TTC549 (cell line): ENCODE results near the gene RBM23.
"Not testable (repeated sequence)": the region's sequence is repeated elsewhere in the genome, so short reads cannot be mapped to it uniquely, and the experiment has no call there.

Source experiments
- FAIRE-seq: peaks from 2 replicates; lab custom pipeline; 2012; peaks lifted over from hg19 to GRCh38; lab: Jason Lieb, UNC

The RBM23 gene

DNA sequence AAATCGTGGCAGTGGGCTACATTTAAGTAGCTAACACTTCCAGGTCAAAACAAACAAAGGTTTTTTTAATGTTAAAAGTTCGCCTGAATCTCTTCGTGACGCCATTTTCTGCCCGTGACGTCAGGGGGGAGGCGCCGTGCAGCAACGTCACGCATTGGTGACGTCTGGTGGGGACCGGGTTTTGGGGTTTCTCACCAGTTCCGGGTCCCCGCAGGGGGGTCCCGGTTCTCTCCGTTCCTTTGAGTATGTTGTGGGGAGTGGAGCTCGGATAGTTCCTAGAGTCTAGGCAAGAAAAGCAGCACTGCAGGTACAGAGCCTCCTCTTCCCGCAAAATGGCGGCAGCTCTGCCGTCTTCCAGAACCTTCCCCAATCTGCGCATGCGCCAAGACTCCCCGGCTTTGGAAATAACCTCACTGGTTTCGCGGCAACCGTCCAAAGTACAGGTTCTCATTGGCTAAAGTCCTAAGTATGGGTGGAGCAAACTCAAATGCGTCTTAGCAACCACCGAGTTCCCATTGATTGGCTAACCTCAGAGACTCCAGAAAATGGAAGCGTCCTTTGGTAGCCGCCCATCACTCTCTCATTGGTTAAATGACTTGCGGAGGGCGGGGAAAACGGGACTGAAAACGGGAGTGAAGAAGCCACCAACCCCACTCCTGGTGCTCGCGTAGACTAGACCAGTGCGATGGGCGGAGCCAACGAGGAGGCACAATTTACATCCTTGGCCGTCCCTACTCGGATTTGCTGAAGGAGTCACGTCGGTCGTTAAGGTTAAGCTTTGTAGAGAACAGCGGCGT is at the start of gene RBM23:
RBM23 (minus strand) TSS at position 346 of the 797 bp plus-strand sequence.
- FAIRE-seq, result peak; percentile 93

DNA sequence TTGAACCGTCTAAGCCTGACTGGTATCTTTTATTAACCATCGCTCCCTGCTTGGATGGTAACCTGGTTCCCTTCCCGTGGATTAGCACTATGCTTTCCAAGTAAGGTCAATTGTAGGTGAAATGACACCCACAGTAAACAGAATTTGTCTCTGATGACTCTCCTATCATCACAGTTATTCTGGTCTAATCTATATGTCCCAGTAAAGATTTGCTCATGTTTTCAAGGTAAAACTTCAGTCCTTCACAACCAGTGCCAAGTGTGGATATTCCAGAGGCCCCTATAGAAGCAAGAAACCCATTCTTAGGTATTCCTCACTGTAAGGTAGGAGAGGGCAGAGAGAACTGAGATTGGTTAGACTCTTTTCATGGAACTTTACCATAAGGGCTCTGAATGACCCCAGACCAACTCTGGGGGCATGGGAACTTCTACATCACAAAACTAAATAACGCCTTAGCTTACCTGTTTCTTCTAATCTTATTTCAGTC is 47.9 kb upstream of the RBM23 start:
- FAIRE-seq, result no peak

DNA sequence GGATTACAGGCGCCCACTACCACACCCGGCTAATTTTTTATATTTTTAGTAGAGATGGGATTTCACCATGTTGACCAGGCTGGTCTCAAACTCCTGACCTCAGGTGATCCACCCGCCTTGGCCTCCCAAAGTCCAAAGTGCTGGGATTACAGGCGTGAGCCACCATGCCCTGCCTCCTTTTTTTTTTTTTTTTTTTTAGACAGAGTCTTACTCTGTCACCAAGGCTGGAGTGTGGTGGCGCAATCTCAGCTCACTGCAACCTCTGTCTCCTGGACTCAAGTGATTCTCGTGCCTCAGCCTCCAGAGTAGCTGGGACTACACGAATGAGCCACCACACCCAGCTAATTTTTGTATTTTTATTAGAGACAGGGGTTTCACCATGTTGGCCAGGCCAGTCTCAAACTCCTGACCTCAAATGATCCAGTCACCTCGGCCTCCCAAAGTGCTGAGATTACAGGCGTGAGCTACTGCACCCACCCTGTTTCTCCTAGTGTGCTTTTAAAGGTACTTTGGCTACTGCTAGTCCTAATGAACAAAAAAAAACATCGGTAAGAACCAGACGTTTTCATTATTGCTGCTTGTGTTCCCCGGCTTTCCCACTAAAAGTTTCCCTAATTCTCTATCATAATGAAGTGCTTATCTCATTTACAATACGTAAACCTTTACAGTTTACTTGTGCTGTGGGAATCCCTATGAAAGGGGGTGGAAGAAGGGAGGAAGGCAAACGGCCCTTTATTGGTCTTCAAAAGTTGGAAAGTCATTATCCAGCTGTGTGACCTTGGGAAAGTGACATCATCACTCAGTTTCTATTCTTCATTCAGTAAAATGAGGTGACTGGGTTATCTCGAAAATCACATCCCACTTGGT is 47.2 kb upstream of the RBM23 start:
- not testable (repeated sequence) for FAIRE-seq

DNA sequence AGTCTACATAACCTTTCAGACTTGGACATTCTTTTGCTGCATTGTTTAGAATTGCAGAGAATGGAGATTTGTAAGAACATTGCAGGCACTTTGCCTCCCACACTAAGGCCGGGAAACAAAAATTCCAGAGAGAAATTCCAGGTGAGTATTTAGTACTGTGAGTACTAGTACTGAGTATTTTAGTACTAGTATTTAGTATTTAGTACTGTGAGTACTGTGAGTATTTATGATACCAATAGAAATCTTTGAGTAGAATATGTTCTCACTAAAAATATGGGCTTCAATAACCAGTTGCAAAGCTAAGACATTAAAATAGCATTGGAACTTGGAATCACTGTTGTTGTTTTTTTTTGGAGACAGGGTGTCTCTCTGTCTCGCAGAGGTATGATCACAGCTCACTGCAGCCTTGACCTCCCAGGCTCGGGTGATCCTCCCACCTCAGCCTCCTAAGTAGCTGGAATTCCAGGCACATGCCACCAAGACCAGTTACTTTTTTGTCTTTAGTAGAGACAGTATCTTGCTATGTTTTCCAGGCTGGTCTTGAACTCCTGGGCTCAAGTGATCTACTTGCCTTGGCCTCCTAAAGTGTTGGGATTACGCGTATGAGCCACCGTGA is 43.2 kb upstream of the RBM23 start:
- no peak for FAIRE-seq

DNA sequence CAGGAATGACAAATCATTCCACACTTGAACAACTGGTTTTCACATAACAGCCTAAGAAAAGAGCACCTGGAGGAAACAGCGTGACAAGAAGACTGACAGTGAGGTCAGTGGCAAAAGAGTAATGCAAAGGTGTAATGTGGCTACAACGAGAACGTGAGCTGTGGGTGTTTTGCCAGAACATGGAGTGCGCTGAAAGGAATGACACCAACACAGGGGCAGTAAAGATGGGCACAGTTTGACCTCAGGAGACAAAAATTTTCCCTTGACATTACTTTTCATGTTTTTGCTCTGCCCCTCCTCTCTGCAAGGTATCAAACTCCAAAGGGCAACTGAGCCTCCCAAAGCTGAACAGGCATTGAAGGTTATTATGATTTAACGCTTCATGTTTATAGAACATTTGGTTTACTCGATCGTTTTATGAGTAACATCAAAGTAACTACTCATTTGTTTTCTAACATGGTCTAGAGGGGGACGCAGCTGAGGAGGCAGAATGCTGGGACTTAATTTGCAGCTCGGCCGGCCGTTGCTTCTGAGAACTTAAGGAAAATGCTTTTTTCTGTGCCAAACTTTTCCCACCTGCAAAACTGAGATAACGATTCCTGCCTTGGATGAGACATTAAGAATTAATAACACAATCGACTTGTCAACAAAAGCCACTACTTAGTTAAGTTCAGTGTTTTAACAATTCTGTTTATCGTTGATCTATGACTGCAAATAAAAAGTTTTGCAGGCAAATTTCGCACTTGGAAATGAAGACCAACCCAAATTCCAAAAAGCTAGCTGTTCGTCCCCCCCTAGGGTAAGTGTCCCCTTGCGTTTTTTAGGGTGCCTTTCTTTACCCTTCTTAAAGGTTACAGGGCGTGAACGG is 37.0 kb upstream of the RBM23 start:
- no peak for FAIRE-seq

DNA sequence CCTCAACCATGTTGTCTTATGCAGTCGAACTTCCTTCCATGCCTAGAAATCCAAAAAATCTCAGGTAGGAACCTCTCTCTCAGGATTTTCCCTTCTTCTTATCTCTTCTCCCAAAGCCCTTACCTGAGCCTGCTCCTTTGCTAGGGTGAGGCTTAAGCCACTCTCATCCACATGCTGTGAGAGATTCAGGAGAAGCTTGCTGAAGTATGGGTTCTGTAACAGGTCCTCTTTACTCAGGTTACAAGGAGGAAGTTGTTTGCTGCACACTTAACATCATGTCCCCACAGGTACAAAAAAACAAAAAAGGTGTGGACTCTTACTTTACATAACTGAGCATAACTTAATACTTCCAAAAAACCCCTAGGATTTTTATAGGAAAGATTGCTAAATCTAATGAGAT is 33.5 kb upstream of the RBM23 start:
- FAIRE-seq, result no peak

DNA sequence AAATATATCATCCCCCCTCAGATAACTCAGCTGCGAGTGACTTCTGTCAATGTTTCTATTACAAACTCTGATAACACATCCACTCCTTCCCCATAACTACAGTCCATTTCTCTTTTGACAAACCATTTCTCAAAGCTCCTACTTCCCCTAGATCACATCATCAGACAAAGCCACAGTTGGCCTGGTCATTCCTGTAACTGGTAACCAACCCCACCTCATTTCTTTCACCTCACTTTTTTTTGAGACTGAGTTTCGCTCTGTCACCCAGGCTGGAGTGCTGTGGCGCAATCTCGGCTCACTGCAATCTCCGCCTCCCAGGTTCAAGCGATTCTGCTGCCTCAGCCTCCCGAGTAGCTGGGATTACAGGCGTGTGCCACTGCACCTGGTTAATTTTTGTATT is 32.8 kb upstream of the RBM23 start:
- FAIRE-seq, result not testable (repeated sequence)

DNA sequence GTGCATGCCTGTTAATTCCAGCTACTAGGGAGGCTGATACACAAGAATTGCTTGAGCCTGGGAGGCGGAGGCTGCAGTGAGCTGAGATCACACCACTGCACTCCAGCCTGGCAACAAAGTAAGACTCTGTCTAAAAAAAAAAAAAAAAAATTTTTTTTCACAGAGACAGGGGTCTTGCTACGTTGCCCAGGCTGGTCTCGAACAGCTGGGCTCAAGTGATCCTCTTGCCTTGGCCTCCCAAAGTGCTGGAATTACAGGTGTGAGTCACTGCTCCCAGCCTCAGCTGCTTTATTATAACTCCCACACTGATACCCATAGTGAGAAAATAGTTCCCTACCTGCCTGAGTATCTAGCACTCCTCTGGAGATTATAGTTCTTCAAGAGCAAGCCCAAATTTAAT is 26.7 kb upstream of the RBM23 start:
- no peak for FAIRE-seq

DNA sequence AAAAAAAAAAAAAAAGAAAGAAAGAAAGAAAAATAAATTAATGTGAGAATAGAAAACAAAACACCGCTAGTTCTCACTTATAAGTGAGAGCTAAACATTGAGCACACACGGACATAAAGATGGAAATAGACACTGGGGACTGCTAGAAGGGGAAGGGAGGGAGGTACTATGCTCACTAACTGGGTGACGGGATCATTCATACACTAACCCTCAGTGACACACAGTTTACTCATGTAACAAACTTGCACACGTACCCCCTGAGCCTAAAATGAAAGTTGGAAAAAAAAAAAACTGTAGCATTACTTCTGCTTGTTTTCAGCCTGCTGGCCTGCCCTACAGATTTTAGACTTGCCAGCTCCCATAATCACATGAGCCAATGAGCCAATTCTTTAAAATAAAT is 20.7 kb upstream of the RBM23 start:
- FAIRE-seq, result no peak

DNA sequence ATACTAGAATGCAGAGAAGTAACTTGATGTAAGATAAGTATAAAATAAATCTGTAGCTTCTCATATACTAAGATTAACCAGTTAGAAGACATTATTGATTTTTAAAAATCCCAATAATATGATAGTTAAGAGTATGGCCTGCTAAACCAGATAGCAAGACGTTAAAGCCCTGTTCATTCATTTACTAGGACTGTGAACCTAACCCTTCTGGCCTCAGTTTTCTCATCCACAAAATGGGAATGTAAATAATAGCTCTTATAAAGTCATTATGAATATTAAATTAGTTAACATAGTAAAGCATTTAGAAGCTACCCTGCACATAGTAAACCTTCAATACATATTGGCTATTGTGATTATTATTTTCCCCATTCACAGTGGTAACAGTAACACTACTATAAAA is 16.2 kb upstream of the RBM23 start:
- FAIRE-seq, result no peak

DNA sequence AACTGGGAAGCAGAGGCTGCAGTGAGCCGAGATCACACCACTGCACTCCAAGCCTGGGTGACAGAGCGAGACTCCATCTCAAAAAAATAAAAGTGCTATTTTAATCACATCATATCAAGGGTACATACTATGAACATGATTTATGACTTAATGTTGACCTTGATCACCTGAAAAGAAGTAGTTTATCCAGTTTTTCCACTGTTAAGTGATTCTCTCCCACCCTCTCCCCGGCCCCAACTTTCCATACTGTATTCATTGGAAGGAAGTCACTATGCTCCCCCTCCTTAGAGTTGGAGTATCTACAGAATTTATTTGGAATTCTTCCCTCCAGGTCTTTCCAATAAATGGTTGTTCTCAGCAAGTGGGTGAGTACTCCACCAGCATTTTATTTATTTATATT is 13.2 kb upstream of the RBM23 start:
- FAIRE-seq, result no peak

DNA sequence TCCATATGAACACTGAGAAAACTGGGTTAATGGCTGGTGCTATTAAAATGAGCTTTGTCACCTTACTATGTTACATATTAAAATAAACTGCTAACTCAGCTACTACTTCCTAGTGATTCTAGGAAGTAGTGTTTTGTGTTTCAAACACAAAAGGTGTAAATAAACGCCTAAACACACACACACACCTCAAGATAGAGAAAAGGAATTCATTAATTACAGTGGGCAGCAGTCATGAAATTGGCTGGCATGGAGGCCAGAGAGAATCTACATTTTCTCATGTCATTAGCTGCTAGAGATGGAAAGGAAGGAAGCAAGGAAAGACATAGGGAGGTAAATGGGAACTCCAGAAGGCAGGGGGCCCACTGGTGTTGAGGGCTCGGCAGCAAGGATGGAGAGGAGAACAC is 11.0 kb upstream of the RBM23 start:
- no peak for FAIRE-seq

DNA sequence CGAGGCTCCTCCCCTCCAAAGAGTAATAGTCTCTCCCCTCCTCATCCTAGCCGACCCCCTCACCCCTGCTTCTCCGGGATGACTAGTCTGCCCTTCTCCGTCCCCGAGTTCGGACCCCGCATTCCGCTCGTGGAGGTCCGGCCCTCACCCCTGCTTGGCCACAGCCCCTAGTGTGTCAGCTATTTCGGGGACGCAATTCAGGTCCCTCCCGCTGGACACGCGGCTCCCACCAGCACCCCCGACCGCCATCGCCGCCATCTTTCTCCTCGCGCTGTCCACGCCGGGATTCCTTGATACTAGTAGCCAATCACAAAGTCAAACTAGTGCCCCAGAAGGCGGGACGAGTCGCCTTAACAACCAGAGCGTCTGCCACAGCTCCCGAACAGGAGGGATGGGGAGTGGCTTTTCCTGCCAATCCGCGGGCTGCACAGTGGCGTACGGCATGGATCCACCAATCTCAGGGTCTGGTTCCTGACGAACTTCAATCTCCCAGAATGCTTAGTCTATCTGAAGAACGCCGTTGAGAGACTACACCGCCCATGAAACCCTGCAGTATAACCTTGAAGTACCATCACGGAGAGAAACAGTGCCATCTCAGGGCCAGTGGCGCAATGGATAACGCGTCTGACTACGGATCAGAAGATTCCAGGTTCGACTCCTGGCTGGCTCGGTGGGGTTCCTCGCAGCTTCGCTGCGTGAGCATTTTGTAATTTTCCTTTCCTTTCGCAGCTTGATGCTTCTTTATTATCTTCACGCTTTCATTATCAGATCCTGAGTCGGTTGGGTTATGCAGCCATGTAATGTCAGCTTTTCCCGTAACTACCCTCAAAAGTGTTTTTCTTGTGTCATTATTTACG is 10.4 kb upstream of the RBM23 start, which contains the start of gene PRMT5:
PRMT5 (minus strand) TSS at position 273 of the 857 bp plus-strand sequence; CDS start at position 258, 15 bp downstream.
- FAIRE-seq, result peak; percentile 94

DNA sequence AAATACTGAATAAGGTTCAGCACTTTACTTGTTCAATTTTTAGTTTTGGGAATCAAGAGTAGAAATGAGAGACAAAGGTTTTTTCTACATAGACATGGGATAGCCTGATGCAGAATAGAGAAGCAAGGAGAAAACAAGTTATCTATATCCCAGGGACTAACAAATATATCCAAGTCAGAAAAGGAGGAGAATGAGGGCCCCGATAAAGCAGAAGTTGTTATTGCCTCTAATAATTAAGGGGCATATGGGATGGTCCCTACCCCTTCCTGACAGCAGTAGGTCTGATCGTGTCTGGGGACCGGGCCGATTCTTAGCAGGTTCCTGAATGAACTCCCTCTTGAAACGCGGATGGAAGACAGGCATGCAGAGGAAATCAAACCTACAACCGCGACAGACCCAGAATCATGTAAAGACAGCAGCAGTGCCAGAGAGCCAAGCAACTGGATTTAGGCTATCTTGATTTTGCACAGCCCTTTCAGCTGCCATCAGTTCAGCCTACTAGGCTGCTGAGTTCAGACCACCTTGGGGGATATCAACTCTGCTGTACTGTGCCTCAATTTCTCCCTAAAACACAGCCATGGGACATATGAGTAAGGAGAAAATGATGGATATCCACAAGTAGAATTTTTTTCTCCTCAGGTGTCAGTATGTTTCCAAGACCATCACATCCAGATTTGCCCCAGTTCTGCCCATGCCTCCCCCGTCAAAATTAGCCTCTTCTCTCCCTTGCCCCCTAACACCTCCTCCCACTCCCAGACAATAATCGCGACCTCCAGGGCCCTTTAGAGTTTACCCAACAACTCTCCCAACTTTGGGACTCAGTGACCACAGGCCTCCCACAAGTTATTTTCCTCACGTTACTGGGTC is 9.5 kb upstream of the RBM23 start:
- no peak for FAIRE-seq

DNA sequence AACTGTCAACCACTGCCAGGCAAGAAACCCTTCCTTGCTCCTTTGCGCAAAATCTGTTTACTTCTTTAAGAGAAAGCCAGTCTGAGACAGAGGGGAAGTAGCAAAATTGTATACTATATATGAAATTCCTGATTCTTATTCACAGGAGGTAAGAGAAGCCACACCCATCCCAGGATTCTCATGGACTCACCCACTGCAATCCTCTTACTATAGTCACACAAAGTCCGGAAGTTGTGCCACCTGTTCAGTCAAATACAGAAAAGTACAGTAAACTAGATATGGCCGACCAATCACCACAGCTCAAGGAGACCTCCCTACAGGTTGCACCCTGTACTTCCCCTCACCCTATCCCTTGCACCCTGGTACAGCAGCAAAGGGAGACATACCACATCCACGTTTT is 7.4 kb upstream of the RBM23 start:
- FAIRE-seq, result no peak

DNA sequence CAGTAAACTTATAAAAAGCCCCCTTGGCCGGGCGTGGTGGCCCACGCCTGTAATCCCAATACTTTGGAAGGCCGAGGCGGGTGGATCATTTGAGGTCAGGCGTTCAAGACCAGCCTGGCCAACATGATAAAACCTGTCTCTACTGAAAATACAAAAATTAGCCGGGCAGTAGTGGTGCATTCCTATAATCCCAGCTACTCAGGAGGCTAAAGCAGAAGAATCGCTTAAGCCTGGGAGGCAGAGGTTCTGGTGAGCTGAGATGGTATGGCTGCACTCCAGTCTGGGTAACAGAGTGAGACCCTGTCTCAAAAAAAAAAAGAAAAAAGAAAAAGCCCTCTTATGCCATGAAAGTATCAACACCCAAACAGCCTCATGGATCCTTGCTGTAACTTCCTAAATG is 6.6 kb upstream of the RBM23 start:
- FAIRE-seq, result no peak

DNA sequence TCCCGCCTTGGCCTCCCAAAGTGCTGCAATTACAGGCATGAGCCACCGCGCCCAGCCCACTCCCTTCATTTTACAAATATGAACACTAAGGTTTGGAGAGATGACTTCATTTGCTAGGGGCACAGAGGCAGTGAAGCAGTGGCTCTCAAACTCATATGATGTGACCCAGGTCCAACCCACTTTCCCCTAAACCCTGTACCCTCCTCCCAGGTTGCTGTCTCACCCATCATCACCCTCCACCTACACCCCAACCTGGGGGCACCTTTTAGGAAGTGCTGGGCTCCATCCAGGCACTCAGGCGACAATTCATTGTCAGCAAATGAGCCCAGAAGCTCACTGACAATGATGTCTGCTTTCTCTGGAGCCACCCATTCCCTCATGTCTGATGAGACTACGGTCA is 4.8 kb upstream of the RBM23 start:
- no peak for FAIRE-seq

DNA sequence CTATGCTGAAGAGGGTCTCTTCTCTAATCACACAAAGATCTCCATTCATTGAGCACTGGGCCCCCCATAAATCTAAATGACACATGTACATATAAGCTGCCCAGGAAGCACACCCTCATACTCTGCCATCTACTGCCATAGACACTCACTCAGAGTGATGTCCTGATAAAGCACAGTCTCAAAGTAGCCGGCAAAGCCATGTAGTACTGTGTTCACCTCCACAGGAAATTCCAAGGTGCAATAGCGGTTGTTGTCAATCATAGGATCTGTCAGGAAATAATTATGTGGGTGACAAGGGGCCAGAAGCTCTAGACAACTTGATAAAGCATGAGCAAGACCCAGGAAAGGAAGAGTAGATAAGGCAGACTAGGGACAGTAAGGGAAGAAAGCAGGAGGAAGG is 3.3 kb upstream of the RBM23 start:
- FAIRE-seq, result no peak

DNA sequence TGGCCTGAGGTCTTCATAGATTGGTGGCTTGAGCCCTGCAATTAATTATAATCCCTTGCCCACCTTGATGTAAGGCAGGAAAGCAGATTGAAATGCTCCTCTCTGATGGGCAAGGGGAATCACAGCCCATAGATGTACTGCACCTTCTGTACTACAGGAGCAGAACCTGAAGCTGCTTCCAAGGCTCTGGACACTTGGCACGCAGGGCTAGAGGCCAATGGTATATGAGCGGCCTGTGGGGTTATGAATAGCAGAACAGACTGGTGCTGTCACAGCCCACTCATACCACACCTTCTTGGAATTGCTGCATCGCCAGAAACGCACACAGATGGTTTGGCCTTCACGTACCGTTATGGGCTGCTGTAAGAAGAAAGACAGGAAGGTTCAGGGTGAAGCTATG is 1.7 kb upstream of the RBM23 start:
- no peak for FAIRE-seq

DNA sequence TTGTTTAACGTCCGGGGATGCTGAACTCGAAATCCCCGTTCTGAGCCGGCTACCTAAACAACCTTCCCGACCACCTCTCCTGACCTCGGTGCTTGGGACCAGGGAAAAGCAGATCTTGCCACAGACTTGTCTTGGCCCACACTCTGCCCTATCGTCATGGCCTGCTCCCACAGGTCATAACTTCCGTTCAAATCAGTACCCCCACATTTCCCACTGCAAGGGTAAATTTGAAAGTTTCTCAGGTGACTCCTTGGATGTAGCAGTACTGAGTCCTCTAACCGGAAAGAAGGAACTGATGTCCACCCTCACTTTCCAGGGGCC is 612 bp upstream of the RBM23 start:
- FAIRE-seq, result no peak
